ENCODE measurements around the gene ELF1.

DNA sequence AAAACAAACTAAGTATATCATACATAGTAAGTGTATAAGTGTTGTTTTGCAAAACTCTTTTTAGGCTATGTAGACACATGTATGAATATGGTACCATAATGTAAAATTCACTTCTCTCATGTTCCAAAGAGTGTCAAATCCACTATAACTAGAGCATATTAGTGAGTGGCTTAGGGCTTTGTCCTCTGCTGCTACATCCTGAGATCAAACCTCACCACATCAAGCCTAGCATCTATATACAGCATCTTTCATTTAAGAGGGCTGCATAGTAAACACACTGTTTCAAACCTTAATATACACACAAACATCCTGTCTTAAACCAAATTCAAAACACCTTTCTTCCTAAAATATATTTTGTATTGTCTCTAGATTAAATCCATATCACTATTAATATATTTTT, 38.7 kb downstream of the ELF1 start:
- no peak for TF ChIP-seq POLR2AphosphoS5 (IDR thresholded peaks at IDR 0.05)
- TF ChIP-seq, protein P1, sequence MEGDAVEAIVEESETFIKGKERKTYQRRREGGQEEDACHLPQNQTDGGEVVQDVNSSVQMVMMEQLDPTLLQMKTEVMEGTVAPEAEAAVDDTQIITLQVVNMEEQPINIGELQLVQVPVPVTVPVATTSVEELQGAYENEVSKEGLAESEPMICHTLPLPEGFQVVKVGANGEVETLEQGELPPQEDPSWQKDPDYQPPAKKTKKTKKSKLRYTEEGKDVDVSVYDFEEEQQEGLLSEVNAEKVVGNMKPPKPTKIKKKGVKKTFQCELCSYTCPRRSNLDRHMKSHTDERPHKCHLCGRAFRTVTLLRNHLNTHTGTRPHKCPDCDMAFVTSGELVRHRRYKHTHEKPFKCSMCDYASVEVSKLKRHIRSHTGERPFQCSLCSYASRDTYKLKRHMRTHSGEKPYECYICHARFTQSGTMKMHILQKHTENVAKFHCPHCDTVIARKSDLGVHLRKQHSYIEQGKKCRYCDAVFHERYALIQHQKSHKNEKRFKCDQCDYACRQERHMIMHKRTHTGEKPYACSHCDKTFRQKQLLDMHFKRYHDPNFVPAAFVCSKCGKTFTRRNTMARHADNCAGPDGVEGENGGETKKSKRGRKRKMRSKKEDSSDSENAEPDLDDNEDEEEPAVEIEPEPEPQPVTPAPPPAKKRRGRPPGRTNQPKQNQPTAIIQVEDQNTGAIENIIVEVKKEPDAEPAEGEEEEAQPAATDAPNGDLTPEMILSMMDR (IDR thresholded peaks at IDR 0.05), result no peak

All from esophagus muscularis mucosa (tissue), 3 donors.